ENCODE results near the gene RER1.

The RER1 gene

DNA sequence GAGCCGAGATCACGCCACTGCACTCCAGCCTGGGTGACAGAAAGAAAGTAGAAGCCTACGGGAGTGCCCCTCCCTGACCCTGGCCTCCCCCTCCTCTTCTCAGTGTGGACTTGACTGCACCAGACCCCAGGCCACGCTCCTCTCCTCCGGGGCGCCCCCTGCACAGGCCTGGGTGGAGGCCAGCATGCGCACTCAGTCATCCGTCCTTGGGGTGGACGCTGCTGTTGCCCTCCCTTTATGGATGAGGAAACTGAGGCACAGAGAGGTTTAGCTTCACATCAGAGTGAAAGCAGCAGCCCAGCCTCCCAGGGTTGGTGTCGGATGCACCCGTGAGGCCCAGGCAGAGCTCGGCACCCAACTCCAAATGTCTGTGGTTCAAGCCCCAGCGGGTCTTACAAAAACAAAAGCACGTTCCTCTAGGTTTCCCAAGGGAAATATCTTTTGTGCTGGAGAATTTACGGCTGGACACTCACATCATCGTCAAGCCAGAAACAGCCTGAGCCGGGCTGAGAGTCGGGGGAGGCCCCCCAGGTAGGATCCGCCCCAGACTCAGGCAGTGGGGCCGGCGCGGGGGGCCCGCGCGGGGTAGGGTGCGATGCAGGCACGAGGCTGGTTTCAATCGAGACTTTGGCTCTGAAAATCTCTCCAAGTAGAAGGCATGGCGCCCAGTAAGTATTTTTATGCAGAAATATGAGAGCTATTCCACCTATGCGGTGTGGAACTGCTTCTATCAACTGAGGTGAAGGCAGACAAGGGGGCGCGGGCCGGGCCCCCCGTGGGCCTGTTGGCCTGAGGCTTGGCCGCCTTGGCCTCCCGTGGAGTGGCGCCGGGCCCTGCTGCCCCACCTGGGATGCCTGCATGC is 36.9 kb upstream of the RER1 start:
- no peak for DNase-seq

DNA sequence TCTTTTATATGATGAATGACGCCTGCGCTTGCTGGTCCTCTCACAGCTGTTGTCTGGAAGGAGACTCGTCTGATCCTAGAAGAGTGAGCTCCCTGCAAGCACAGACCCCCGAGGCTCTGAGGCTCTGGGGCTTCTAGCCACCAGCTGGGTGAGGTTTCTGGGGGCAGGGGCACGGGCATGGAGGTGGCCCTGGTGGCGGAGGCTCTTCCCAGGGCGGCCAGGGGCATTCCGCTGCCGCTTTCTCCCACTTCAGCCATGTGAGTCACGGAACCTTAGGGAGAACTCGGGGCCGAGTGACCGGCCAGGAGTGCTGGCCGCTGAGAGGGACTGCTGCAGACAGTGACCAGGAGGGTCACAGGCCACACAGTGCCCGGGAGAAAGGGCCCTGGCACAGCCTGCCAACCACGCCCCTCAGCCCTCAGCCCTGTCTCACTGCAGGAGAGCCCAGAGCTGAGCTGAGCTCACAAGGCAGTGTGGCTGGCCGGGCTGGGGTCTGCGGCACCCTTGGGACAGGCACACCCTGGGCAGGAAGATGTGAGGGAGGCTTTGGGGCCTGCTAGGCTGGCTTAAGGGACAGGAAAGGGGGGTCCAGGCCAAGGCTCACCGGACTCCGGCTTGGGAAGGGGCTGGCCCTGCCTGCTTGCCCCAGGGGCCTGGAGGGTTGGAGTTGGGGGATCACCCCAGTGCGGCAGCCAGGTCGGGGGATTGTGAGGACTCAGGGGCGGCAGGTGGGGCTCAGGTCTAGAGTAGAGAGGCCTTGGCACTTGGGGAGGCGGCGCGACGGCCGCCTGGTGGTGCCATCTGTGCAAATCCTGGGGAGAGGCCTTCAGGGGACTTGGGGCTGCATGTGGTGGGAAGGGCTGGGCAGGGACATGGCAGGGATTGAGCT is 36.0 kb upstream of the RER1 start:
- no peak for DNase-seq

- DNase-seq = no peak
These were observed 35.2 kb upstream of the RER1 start for GRCh38 chr1:2356401-2356800.

- DNase-seq = no peak
These were observed 34.5 kb upstream of the RER1 start for GRCh38 chr1:2356911-2357845.

- DNase-seq = no peak
These were observed 33.6 kb upstream of the RER1 start for GRCh38 chr1:2358072-2358471.

- no peak for DNase-seq
These were observed 32.7 kb upstream of the RER1 start for GRCh38 chr1:2358651-2359640.

DNA sequence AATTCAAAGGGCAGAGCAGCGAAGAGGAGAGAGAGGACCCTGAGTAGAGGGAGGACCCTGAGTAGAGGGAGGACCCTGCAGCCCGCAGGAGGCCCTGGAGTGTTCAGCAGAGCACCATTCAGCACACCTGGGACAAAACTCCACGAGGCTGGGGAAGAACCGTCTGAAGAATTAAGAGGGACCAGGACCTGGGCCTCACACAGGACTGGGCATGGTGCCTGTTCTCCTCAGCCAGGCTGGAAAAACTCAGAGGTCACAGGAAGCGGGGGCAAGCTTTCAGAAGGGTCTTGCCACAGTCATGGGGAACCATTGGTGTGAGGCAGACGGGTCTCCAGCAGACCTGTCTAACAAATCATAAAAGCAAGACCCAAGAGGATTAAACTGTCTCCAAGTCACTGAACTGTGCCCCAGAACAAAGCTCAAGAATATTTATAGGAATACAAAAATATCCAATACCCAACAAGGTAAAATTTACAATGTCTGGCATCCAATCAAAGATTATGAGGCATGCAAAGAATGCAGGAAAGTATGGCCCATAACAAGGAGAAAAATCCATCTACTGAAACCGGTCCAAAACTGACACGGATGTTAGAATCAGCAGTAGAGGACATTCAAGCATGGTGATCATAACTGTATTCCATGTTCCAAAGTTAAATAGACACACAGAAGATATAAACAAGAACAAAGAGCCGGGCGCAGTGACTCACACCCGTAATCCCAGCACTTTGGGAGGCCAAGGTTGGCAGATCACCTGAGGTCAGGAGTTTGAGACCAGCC is 30.9 kb upstream of the RER1 start:
- DNase-seq = no peak

DNA sequence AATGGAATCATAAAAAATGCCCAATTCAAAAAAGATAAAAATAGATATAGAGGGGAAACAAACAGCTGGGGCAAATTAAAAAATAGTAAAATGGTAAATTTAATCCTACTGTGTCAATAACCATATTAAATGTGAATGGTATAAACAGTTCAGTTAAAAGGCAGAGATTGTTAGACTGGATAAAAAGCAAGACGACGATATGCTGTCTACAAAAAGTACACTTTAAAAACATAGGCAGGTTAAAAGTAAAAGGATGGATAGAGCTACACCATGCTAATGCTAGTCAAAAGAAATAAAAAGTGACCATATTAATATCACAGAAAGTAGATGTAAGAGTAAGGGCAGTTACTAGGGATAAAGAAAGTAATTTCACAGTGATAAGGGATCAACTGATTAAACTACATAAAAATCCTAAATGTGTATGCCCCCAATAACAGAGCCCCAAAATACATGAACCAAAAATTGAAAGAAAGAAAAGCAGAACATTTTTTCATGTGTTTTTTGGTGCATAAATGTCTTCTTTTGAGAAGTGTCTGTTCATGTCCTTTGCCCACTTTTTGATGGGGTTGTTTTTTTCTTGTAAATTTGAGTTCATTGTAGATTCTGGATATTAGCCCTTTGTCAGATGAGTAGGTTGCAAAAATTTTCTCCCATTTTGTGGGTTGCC is 27.7 kb upstream of the RER1 start:
- no peak for DNase-seq

- no peak for DNase-seq
These were observed 23.4 kb upstream of the RER1 start for GRCh38 chr1:2368053-2368744.

GRCh38 chr1:2372551-2373490 is 18.8 kb upstream of the RER1 start:
- no peak for DNase-seq

DNA sequence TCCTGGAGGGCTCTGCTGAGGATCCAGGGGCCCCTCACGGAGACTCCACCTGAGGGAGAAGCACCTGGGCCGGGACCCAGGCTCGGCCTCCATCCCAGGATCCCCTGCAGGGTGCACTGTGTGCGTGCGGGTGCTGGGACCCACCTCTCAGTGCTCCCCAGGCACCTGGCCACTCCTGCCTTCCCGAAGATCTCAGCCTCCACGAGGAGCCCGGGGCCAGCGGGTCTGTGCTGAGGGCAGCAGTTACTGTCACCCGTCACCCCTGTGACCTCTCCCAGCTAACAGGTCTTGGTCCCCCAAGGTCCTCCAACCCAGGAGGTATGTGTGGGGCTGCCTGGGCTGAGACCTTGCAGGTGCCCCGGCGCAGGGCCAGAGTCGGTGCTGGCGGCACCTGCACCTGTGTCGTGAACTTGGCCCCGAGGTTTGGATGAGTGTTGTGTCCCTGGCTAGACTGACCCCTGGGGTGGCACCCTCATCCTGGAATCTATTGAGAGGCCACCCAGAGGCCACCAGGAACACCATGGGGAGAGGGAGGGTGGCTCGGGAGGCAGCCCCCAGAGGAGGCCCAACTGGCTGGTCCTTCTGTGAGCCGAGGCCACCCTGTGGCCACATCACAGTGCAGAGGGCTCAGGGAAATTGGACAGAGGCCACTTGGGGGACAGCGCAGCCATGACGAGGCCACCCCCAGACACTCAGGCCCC is 17.9 kb upstream of the RER1 start:
- DNase-seq = no peak

GRCh38 chr1:2374252-2375155 is 17.1 kb upstream of the RER1 start:
- DNase-seq = no peak

GRCh38 chr1:2375246-2375922 is 16.3 kb upstream of the RER1 start:
- no peak for DNase-seq

GRCh38 chr1:2375923-2376260 is 15.7 kb upstream of the RER1 start:
- DNase-seq = no peak

DNA sequence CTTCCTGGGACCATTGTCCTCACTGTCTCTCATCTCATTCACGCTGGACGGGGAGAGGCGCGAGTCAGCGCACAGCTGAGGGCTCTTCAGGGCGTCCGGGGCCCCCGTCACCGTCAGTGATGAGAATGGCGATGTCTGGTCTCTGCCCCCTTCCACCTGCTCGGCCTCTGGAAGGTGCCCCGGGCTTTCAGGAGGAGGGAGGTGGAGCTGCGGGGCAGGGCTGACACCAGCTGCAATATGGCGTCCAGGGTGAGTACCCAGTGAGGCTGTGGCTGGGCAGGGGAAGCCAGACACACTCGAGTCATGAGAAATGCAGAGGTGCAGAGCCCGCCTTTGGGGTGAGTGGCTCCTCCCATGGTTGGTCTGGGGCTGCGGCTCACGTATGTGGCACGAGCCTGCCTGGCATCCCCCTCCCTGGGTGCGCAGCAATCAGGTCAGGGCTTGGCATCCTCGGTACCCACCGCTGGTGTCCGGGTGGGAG is 15.3 kb upstream of the RER1 start:
- no peak for DNase-seq

Measured in inflammatory macrophage treated with lipopolysaccharide for 4 hours (primary cell).